ENCODE measurements around the gene TTC14.

The TTC14 gene

DNA sequence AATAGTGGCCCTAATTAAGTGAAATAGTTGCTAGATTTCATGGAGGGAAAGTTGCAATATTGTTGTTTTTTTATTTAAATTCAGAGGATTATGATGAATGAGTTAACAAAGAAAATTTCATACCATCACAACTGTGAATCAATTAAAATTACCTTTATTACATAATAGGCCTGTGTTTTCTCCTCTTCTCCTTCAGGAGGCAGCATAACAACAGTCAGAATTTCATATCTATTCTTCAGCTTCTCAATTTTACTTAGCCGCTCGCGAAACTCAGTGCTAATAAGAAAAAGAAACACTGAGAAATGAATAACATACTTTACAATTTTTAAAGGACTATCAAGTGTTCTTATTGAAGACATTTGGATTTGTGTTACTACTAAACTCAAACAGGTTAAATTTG, 29.4 kb downstream of the TTC14 start:
- no peak for FAIRE-seq

DNA sequence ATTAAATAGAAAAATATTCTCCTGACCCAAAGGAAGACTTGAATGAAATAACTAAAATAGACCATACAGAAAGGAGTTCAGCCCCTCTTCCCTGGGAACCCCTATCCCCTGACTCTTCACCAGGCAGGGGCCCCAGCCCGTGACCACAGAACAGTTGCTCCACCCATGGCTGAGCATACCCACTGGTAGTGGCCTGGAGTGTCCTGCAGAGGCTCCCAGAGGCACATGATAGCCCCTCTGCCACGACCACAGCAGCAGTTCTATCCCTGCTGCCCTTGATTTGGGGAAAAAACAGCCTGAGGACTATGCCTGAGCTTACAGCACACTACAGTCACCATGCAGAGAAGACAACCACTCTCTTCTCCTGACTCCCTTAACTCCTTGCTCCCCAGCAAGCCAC, 31.8 kb downstream of the TTC14 start:
- no peak for FAIRE-seq

DNA sequence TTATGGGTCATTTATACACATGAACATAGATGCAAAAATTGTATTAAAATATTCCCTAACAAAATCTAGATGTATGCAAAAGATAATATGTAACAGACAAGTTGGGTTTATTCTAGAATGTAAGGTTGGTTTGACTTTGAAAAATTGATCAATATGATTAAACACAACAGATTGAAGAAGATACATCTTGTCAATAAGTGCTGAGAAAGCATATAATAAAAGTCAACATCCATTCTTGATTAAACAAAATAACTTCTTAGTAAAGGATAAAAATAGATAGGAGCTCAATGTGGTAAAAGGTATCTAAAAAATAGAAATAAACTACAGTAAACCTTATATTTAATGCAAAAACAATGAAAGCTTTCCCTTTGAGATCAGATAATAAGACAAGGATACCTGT, 39.0 kb downstream of the TTC14 start:
- no peak for FAIRE-seq

DNA sequence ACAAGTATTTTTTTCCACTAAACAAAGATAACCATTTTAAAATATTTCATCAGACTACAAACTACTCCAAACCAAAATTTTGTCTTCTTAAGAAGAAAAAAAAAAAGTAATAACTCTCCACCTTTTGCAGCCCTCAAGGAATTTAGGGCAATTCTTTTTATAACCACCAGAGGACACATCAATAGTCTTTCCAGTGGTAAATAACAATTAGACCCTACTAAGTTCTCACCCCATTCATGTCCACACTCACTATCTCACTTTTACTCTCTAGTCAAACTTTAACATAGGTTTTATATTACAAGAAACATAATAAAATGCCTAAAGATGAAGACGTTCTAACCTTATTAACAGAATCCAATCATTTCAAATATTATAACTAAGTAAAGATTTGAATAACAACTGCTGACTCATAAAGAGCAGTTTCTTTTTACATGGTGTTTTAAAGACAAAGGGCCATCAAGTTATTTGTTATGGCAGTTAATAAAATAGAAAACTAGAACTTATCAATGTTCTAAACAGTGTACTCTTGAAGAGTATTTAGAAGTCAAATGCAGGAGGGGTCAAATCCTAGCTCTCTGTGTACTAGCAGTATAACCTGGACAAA, 44.3 kb downstream of the TTC14 start:
- FAIRE-seq, result no peak

DNA sequence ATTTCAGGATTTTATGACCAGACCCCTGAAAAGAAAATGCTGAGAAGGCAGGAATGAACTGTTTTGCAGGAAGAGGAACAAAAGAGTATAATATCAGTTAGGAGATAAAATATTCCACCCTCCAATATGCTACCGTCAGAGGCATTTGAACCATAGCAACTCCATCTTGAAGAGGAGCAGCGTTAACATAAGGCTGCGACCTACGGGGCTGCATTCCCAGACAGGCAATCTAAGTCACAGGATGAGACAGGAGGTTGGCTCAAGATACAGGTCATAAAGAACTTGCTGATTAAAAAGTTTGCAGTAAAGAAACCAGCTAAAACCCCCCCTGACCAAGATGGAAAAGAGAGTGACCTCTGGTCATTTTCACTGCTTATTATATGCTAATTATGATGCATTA, 54.4 kb downstream of the TTC14 start:
- no peak for FAIRE-seq

- FAIRE-seq, result no peak
Observed at GRCh38 chr3:180657094-180657493, 55.1 kb downstream of the TTC14 start.

Data from colon (tissue), 2 donors.